HepG2 (cell line): Measurements from ENCODE around the gene DTWD2. TPM values are rescaled to one million over a fixed set of nuclear protein-coding genes. Genes with fewer than 3 reads are reported as not detected.
A peak's percentile ranks its signal among the peaks of the same experiment; 100 is the strongest.

Experiments
- ATAC-seq: fragments of 200-7000 bp; cut with Tn5 transposase; 3 replicates; pipeline ENCODE4 v1.9.1; 2020; ENCODE audit warnings: mild to moderate bottlenecking, moderate library complexity
- BruUV-seq: library from RNA; stranded (reverse); fragments of 400-500 nt; replicated peaks from 2 replicates; lab custom pipeline; 2021; lab: Mats Ljungman, UMichigan
- CTCF ChIA-PET: fragments of 300-600 bp; formaldehyde crosslinking; extraction: SDS; loops from one replicate; lab custom pipeline; 2021; ENCODE audit warnings: low total read pairs, inconsistent platforms, low intra/inter-chr PET ratio; lab: Yijun Ruan, JAX
- POLR2A ChIA-PET: fragments of 350-600 bp; sonication (Branson Sonifier 250); formaldehyde crosslinking; loops from one replicate; lab custom pipeline; 2020; ENCODE audit warnings: antibody characterized with exemption, inconsistent platforms; lab: Yijun Ruan, JAX
- DNase-seq: peaks from one replicate; pipeline ENCODE4 v3.0.0-alpha.2; 2015; ENCODE audit warnings: low spot score
- FAIRE-seq: peaks from 3 replicates; lab custom pipeline; 2011; peaks lifted over from hg19 to GRCh38; lab: Jason Lieb, UNC
- H2AFZ ChIP-seq: one replicate; pipeline ENCODE4 v1.6.1; 2011; ENCODE audit warnings: low read length, inconsistent platforms
- H3K27ac ChIP-seq: fragments of 300-600 bp; 3 replicates; pipeline ENCODE4 v1.8.0; 2011; ENCODE audit warnings: mixed run types, mild to moderate bottlenecking, mixed read lengths, low read length, inconsistent platforms; ENCODE audit not compliant: insufficient read depth; ENCODE audit errors: extremely low read length
- H3K27me3 ChIP-seq, 2 experiments: fragments of 200-600 bp in 1 of 2; 2 replicates in 1 of 2; 3 replicates in 1 of 2; pipeline versions ENCODE4 v1.6.0 to v1.8.0; 2011; ENCODE audit warnings: low read length in 2 of 2, mild to moderate bottlenecking in 2 of 2, moderate library complexity in 2 of 2, inconsistent platforms in 1 of 2; ENCODE audit not compliant: insufficient read depth in 2 of 2, control insufficient read depth in 1 of 2
- H3K36me3 ChIP-seq, 2 experiments: fragments of 200-600 bp in 1 of 2; replicated peaks in 1 of 2; 2 replicates in 1 of 2; 3 replicates in 1 of 2; pipeline versions ENCODE4 v1.5.1 to v1.8.0; 2011; ENCODE audit warnings: low read length in 2 of 2, inconsistent platforms in 1 of 2; ENCODE audit not compliant: insufficient read depth in 2 of 2, control insufficient read depth in 1 of 2
- H3K4me1 ChIP-seq: 2 replicates; pipeline ENCODE4 v1.5.1; 2012; ENCODE audit warnings: low read length, inconsistent platforms; ENCODE audit not compliant: insufficient read depth
- H3K4me2 ChIP-seq: 2 replicates; pipeline ENCODE4 v1.6.0; 2011; ENCODE audit warnings: low read depth, low read length, inconsistent platforms
- H3K4me3 ChIP-seq, 3 experiments: fragments of 200-600 bp in 1 of 3; sonication (generic), shearing (Covaris generic) in 1 of 3; replicated peaks in 1 of 3; 2 replicates each; pipeline ENCODE4 v1.5.1; 2011 to 2016; ENCODE audit warnings: low read length in 3 of 3, inconsistent platforms in 2 of 3, low read depth in 2 of 3, mild to moderate bottlenecking in 2 of 3, control low read depth in 1 of 3, mixed read lengths in 1 of 3; ENCODE audit not compliant: insufficient read depth in 1 of 3
- H3K79me2 ChIP-seq: one replicate; pipeline ENCODE4 v1.6.1; 2011; ENCODE audit warnings: low read length, inconsistent platforms; ENCODE audit not compliant: insufficient read depth
- H3K9ac ChIP-seq: 2 replicates; pipeline ENCODE4 v1.6.0; 2011; ENCODE audit warnings: mild to moderate bottlenecking, low read depth, low read length, inconsistent platforms; ENCODE audit not compliant: insufficient read depth
- H3K9me3 ChIP-seq: 2 replicates; pipeline ENCODE4 v1.5.1; 2012; ENCODE audit warnings: mild to moderate bottlenecking, low read length
- H4K20me1 ChIP-seq: 2 replicates; pipeline ENCODE4 v1.6.0; 2011; ENCODE audit warnings: inconsistent platforms, mild to moderate bottlenecking, low read length, moderate library complexity; ENCODE audit not compliant: insufficient read depth
- ASH2L ChIP-seq: fragments of 300-600, 200-600 bp; sonication (generic); IDR thresholded peaks from 2 replicates; pipeline ENCODE4 v1.7.0; 2017; ENCODE audit warnings: low read depth, mild to moderate bottlenecking, moderate library complexity, mixed read lengths, low read length; ENCODE audit not compliant: insufficient read length
- KAT7 ChIP-seq: IDR thresholded peaks from 2 replicates; pipeline ENCODE4 v1.6.1; 2018; ENCODE audit warnings: borderline replicate concordance, missing compliant biosample characterization
- MAFK ChIP-seq, 2 experiments: IDR thresholded peaks in 1 of 2; conservative IDR thresholded peaks in 1 of 2; 2 replicates each; pipeline ENCODE4 v1.6.1; 2011; ENCODE audit warnings: improper control_type of control experiment in 2 of 2, low read length in 2 of 2
- NONO ChIP-seq, 2 experiments: fragments of 450-650 bp in 1 of 2; sonication (generic) in 1 of 2; formaldehyde crosslinking in 1 of 2; IDR thresholded peaks in 1 of 2; conservative IDR thresholded peaks in 1 of 2; 2 replicates each; pipeline versions ENCODE4 v1.6.1 to v1.8.0; 2017 to 2022; ENCODE audit warnings: mild to moderate bottlenecking in 1 of 2, missing genetic modification reagents in 1 of 2, moderate library complexity in 1 of 2
- NR2C2 ChIP-seq: sonication (generic); formaldehyde crosslinking; IDR thresholded peaks from 2 replicates; pipeline ENCODE4 v1.4.0; 2020; ENCODE audit warnings: missing genetic modification reagents, mild to moderate bottlenecking, moderate library complexity, borderline replicate concordance
- RFX5 ChIP-seq: IDR thresholded peaks from 2 replicates; pipeline ENCODE4 v1.6.1; 2011; ENCODE audit warnings: low read depth, low read length, improper control_type of control experiment
- ZBTB42 ChIP-seq: sonication (generic); formaldehyde crosslinking; IDR thresholded peaks from 2 replicates; pipeline ENCODE4 v1.5.0; 2020; ENCODE audit warnings: mild to moderate bottlenecking, missing genetic modification reagents
- ZNF318 ChIP-seq: sonication (generic); formaldehyde crosslinking; IDR thresholded peaks from 2 replicates; pipeline ENCODE4 v1.4.0; 2020; ENCODE audit warnings: mild to moderate bottlenecking, missing genetic modification reagents
- ZNF878 ChIP-seq: sonication (generic); formaldehyde crosslinking; IDR thresholded peaks from 2 replicates; pipeline ENCODE4 v1.8.1; 2023; ENCODE audit warnings: mild to moderate bottlenecking, missing genetic modification reagents, moderate library complexity
- WGBS: methylation state at CpG from one replicate; pipeline ENCODE4 v1.1.6; 2017; ENCODE audit warnings: low lambda C conversion rate; 5-methylcytosine and 5-hydroxymethylcytosine counted together
- in situ Hi-C: cut with HindIII; loops from 2 replicates; pipeline ENCODE4 v1.10.0; 2017; ENCODE audit warnings: low pct_unique_long_range_greater_than_20kb; ENCODE audit not compliant: extremely low pct_ligation_motif_present
- intact Hi-C: fragments of 100-400 bp; cut with micrococcal nuclease; formaldehyde crosslinking; loops from one replicate; pipeline ENCODE4 v1.10.0; 2022; ENCODE audit not compliant: unreplicated experiment
- polyA plus RNA-seq, 8 experiments: library from polyadenylated mRNA; depleted of rRNA in 3 of 8; stranded (reverse) in 7 of 8; unstranded in 1 of 8; fragments of >200 nt; fragmentation: Illumina TruSeq in 4 of 8; extraction: Trizol in 4 of 8; gene quantifications; 2 replicates each; pipeline versions ENCODE4 v1.2.1 to v1.2.3, GENCODE V29; 2011 to 2016; ENCODE audit warnings: low read depth in 4 of 8, missing spikeins in 1 of 8, mixed read lengths in 1 of 8; ENCODE audit not compliant: insufficient read depth in 1 of 8
- total RNA-seq, 5 experiments: library from RNA; depleted of rRNA; stranded (reverse); fragments of >200 nt; fragmentation: Illumina TruSeq; extraction: Trizol; gene quantifications; 2 replicates each; pipeline ENCODE4 v1.2.3, GENCODE V29; 2016; ENCODE audit warnings: low read depth in 1 of 5
- TF ChIP-seq, protein P1 (sequence below): sonication (generic); formaldehyde crosslinking; IDR thresholded peaks from 2 replicates; pipeline ENCODE4 v1.4.0; 2020; ENCODE audit warnings: mild to moderate bottlenecking, missing genetic modification reagents, borderline replicate concordance

DTWD2 gene
- total and polyA plus RNA-seq, 2 of the 13 experiments (the other 11 are each of a cell fraction or from before 2014, with no cell fraction given) = 1.6 to 6.0 TPM

DNA sequence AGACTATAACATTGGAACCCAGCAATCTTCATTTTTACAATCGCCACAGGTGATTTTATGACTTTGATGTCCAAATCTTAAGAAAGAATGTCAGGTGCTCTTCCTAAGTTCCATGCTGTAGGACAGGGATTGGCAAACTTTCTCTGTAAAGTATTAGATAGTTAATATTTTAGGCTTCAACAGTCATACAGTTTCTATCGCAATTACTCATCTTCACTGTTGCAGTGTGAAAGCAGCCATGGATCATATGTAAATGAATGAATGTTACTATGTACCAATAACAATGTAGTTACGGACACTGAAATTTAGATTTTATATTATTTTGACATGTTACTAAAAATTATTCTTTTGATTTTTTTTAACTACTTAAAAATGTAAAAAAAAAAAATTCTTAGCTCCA, 169.7 kb downstream of the DTWD2 start (continued):
- TF ChIP-seq ZNF318 (CRISPR knock-in tag) (no peak), ASH2L (no peak), NONO (IDR thresholded peaks at IDR 0.05) (no peak), NONO (CRISPR knock-in tag; conservative IDR thresholded peaks at IDR 0.05) (no peak)

DNA sequence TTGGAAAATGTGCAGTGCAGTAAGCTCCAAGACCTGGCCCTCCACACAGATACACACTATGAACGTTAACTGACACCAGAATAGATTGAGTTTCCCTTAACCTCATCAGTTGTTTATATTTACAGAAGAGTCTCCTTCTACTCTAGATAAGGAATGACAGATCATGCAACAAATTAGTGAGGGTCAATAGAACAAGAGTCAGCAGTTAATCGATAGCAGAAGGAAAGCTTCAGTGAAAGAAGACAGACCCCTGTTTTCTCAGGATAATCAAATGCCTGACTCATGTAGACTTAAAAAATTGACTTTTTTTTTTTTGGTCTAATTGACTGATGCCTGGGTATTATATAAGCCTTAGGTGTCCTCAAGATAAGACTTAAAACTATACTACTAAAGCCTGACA, 179.9 kb downstream of the DTWD2 start:
- Histone ChIP-seq H2AFZ (no peak overlapping the region), H3K27ac (no peak overlapping the region), H3K9ac (no peak overlapping the region), H3K79me2 (no peaks in the 10 kb centered on the region), H3K4me3 (no peak overlapping the region), H3K4me1 (no peaks in the 10 kb centered on the region), H3K27me3 (no peaks in the 10 kb centered on the region), H3K36me3 (no peaks in the 10 kb centered on the region), H3K9me3 (no peaks in the 10 kb centered on the region), H3K4me2 (no peak overlapping the region), H4K20me1 (no peaks in the 10 kb centered on the region)
- DNase-seq (no peak), ATAC-seq (no peak), FAIRE-seq (no peak)
- WGBS = 0% methylated on average over 2 of the region's 2 CpGs
- POLR2A ChIA-PET = no interaction called here
- intact Hi-C loops = no loop called here
- CTCF ChIA-PET = no interaction called here
- in situ Hi-C loops = no loop called here
- BruUV-seq = no TSS peak
- TF ChIP-seq NR2C2 = no peak
- TF ChIP-seq ZBTB42 (CRISPR knock-in tag) = no peak
- no peak for TF ChIP-seq ZNF878 (CRISPR knock-in tag)
- no peak for TF ChIP-seq RFX5
- TF ChIP-seq, protein P1, sequence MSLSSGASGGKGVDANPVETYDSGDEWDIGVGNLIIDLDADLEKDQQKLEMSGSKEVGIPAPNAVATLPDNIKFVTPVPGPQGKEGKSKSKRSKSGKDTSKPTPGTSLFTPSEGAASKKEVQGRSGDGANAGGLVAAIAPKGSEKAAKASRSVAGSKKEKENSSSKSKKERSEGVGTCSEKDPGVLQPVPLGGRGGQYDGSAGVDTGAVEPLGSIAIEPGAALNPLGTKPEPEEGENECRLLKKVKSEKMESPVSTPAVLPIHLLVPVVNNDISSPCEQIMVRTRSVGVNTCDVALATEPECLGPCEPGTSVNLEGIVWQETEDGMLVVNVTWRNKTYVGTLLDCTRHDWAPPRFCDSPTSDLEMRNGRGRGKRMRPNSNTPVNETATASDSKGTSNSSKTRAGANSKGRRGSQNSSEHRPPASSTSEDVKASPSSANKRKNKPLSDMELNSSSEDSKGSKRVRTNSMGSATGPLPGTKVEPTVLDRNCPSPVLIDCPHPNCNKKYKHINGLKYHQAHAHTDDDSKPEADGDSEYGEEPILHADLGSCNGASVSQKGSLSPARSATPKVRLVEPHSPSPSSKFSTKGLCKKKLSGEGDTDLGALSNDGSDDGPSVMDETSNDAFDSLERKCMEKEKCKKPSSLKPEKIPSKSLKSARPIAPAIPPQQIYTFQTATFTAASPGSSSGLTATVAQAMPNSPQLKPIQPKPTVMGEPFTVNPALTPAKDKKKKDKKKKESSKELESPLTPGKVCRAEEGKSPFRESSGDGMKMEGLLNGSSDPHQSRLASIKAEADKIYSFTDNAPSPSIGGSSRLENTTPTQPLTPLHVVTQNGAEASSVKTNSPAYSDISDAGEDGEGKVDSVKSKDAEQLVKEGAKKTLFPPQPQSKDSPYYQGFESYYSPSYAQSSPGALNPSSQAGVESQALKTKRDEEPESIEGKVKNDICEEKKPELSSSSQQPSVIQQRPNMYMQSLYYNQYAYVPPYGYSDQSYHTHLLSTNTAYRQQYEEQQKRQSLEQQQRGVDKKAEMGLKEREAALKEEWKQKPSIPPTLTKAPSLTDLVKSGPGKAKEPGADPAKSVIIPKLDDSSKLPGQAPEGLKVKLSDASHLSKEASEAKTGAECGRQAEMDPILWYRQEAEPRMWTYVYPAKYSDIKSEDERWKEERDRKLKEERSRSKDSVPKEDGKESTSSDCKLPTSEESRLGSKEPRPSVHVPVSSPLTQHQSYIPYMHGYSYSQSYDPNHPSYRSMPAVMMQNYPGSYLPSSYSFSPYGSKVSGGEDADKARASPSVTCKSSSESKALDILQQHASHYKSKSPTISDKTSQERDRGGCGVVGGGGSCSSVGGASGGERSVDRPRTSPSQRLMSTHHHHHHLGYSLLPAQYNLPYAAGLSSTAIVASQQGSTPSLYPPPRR (CRISPR knock-in tag) = no peak
- TF ChIP-seq KAT7 = no peak
- TF ChIP-seq MAFK (conservative IDR thresholded peaks at IDR 0.05 in 1 of 2, IDR thresholded peaks at IDR 0.05 in 1 of 2; ENCODE audit: low read length in 2 of 2) = peak in 1 of 2 experiments; percentile 44; a peak in 2 of 4 replicates
